HG02852 (cell line): ENCODE measurements around the gene SOST.

ENCODE experiments used
- ATAC-seq: cut with Tn5 transposase; IDR thresholded peaks from one replicate; pipeline ENCODE4 v1.9.1; 2021; ENCODE audit warnings: mild to moderate bottlenecking, moderate library complexity; ENCODE audit not compliant: unreplicated experiment

The SOST gene

GRCh38 chr17:43745541-43745940 is 13.1 kb downstream of the SOST start:
- no peak for ATAC-seq

GRCh38 chr17:43741636-43742035 is 17.0 kb downstream of the SOST start:
- ATAC-seq, result no peak

GRCh38 chr17:43740541-43740940 is 18.1 kb downstream of the SOST start:
- no peak for ATAC-seq

GRCh38 chr17:43737722-43738121 is 20.9 kb downstream of the SOST start:
- ATAC-seq, result no peak

- ATAC-seq, result no peak
These were observed 22.2 kb downstream of the SOST start for GRCh38 chr17:43736389-43736788.

GRCh38 chr17:43734376-43734775 is 24.2 kb downstream of the SOST start:
- no peak for ATAC-seq

- no peak for ATAC-seq
These were observed 24.6 kb downstream of the SOST start for GRCh38 chr17:43733956-43734355.

GRCh38 chr17:43732958-43733357 is 25.6 kb downstream of the SOST start:
- no peak for ATAC-seq

GRCh38 chr17:43728081-43728480 is 30.5 kb downstream of the SOST start:
- ATAC-seq, result no peak

- ATAC-seq, result no peak
These were observed 34.8 kb downstream of the SOST start for GRCh38 chr17:43723697-43724359.

- ATAC-seq, result no peak
These were observed 35.5 kb downstream of the SOST start for GRCh38 chr17:43722870-43723665.

- no peak for ATAC-seq
These were observed 36.3 kb downstream of the SOST start for GRCh38 chr17:43722269-43722619.

- no peak for ATAC-seq
These were observed 36.9 kb downstream of the SOST start for GRCh38 chr17:43721537-43722268.

- ATAC-seq, result peak; percentile 75
These were observed 38.1 kb downstream of the SOST start for GRCh38 chr17:43720311-43721060.

- ATAC-seq, result no peak
These were observed 39.0 kb downstream of the SOST start for GRCh38 chr17:43719578-43719977.

GRCh38 chr17:43718544-43718943 is 40.0 kb downstream of the SOST start:
- ATAC-seq, result no peak

- ATAC-seq, result no peak
These were observed 40.7 kb downstream of the SOST start for GRCh38 chr17:43717913-43718312.

- no peak for ATAC-seq
These were observed 44.0 kb downstream of the SOST start for GRCh38 chr17:43714465-43715149.

- ATAC-seq, result no peak
These were observed 45.0 kb downstream of the SOST start for GRCh38 chr17:43713494-43714162.

GRCh38 chr17:43712397-43712796 is 46.2 kb downstream of the SOST start:
- ATAC-seq, result no peak
